ENCODE data around the gene RAB7A. TPM values are rescaled to one million over a fixed set of nuclear protein-coding genes. Genes with fewer than 3 reads are reported as not detected.

Gene RAB7A
- total and polyA plus RNA-seq, 7 donors: 206 to 410 (median 316) TPM

DNA sequence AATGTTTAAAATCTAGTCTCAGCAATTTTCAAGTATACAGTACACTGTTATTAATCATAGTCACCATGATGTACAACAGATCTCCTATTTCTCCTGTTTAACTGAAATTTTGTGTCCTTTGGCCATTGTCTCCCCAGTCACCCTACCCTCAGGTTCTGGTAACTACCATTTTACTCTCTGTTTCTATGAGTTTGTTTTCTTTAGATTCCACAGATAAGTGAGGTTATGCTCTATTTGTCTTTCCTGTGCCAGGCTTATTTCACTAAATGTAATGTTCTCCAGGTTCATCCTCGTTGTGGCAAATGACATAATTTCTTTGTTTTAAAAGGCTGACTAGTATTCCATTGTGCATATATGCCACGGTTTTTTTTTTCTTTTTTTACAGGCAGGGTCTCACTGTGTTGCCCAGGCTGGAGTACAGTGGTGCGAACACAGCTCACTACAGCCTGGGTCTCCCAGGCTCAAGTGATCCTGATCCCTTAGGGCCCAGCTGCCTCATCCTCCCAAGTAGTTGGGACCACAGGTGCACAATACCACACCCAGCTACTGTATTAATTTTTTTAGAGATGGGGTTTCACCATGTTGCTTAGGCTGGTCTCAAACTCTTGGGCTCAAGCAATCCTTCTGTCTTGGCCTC lies 50.0 kb downstream of the RAB7A start:
- ATAC-seq (no peak), DNase-seq (no peak)
- Histone ChIP-seq H3K9me3 (no peaks in the 10 kb centered on the region), H3K36me3 (ENCODE audit: insufficient read depth in 1 of 2, low read depth in 1 of 2) (no peaks in the 10 kb centered on the region), H3K27ac (peak overlapping the region; percentile 27), H3K4me1 (peaks cover 78% of the 10 kb centered on the region), H3K4me3 (no peak overlapping the region), H3K27me3 (ENCODE audit: insufficient read depth in 3 of 3, low read length in 2 of 3) (no peaks in the 10 kb centered on the region)
- TF ChIP-seq, protein P1, sequence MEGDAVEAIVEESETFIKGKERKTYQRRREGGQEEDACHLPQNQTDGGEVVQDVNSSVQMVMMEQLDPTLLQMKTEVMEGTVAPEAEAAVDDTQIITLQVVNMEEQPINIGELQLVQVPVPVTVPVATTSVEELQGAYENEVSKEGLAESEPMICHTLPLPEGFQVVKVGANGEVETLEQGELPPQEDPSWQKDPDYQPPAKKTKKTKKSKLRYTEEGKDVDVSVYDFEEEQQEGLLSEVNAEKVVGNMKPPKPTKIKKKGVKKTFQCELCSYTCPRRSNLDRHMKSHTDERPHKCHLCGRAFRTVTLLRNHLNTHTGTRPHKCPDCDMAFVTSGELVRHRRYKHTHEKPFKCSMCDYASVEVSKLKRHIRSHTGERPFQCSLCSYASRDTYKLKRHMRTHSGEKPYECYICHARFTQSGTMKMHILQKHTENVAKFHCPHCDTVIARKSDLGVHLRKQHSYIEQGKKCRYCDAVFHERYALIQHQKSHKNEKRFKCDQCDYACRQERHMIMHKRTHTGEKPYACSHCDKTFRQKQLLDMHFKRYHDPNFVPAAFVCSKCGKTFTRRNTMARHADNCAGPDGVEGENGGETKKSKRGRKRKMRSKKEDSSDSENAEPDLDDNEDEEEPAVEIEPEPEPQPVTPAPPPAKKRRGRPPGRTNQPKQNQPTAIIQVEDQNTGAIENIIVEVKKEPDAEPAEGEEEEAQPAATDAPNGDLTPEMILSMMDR (IDR thresholded peaks at IDR 0.05): no peak
- WGBS, 3 donors: 82 to 85% (median 84%) methylated on average over 3 of the region's 3 CpGs
- intact Hi-C loops (cut with DNase I): no loop called here

GRCh38 chr3:128780101-128780837 lies 54.3 kb downstream of the RAB7A start:
- intact Hi-C loops (cut with DNase I): loop anchor here in 1 of 2 donors (5.0 kb wide), 1 partner anchor 53 kb away; the partner anchor contains the start of gene RAB7A
- Histone ChIP-seq H3K27me3 (ENCODE audit: insufficient read depth in 3 of 3, low read length in 2 of 3) (no peaks in the 10 kb centered on the region), H3K36me3 (ENCODE audit: insufficient read depth in 1 of 2, low read depth in 1 of 2) (no peaks in the 10 kb centered on the region), H3K4me3 (no peak overlapping the region), H3K27ac (peak overlapping the region; percentile 84), H3K9me3 (no peaks in the 10 kb centered on the region), H3K4me1 (peaks cover 92% of the 10 kb centered on the region)
- 23 to 77% (median 45%) methylated on average over 1 of the region's 1 CpG for WGBS, 3 donors
- ATAC-seq (peak; percentile 33 to 66 (median 46)), DNase-seq (no peak)
- TF ChIP-seq, protein P1 (IDR thresholded peaks at IDR 0.05): no peak

DNA sequence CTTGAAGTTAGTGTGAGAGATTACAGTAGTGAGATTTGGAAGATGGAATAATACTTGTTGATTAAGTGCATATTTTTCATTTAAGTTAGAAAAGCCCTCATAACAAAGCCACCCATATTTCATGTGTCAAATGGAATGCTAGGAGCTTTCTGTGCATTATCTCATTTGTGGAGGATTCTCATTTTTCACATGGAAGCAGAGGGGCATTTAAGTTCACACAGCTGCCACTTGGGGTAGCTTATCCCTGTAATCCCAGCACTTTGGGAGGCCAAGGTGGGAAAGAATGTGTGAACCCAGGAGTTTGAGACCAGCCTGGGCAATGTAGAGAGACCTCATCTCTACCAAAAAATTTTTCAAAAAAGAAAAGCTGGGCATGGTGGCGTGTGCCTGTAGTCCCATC lies 55.2 kb downstream of the RAB7A start:
- 72 to 92% (median 85%) methylated on average over 1 of the region's 1 CpG for WGBS, 3 donors
- H3K36me3 ChIP-seq (ENCODE audit: insufficient read depth in 1 of 2, low read depth in 1 of 2): no peaks in the 10 kb centered on the region
- intact Hi-C loops (cut with DNase I): loop anchor here in 1 of 2 donors (5.0 kb wide), 1 partner anchor 54 kb away; the partner anchor contains the start of gene RAB7A
- DNase-seq (no peak), ATAC-seq (no peak)
- H3K4me3 ChIP-seq: no peak overlapping the region
- H3K9me3 ChIP-seq: no peaks in the 10 kb centered on the region
- H3K4me1 ChIP-seq: peaks cover 90% of the 10 kb centered on the region
- peak overlapping the region; percentile 84 for H3K27ac ChIP-seq
- TF ChIP-seq, protein P1 (IDR thresholded peaks at IDR 0.05): no peak
- H3K27me3 ChIP-seq (ENCODE audit: insufficient read depth in 3 of 3, low read length in 2 of 3): no peaks in the 10 kb centered on the region

GRCh38 chr3:128782282-128783146 lies 56.5 kb downstream of the RAB7A start:
- intact Hi-C loops (cut with DNase I): loop anchor here in 1 of 2 donors (5.0 kb wide), 1 partner anchor 55 kb away; the partner anchor contains the start of gene RAB7A
- WGBS, 3 donors: 78 to 93% (median 80%) methylated on average over 5 of the region's 5 CpGs
- no peaks in the 10 kb centered on the region for H3K9me3 ChIP-seq

More at GRCh38 chr3:128782282-128783146, 56.5 kb downstream of the RAB7A start:
- no peak for ATAC-seq
- no peak for DNase-seq
- H3K27me3 ChIP-seq (ENCODE audit: insufficient read depth in 3 of 3, low read length in 2 of 3): no peaks in the 10 kb centered on the region
- H3K36me3 ChIP-seq (ENCODE audit: insufficient read depth in 1 of 2, low read depth in 1 of 2): no peaks in the 10 kb centered on the region
- H3K27ac ChIP-seq: peak overlapping the region; percentile 84
- H3K4me1 ChIP-seq: peaks cover 94% of the 10 kb centered on the region
- H3K4me3 ChIP-seq: no peak overlapping the region
- TF ChIP-seq, protein P1 (IDR thresholded peaks at IDR 0.05): no peak

All from psoas muscle (tissue), 8 donors.